ENCODE measurements around the gene BANF2. TPM values are rescaled to one million over a fixed set of nuclear protein-coding genes. Genes with fewer than 3 reads are reported as not detected.
A peak's percentile ranks its signal among the peaks of the same experiment; 100 is the strongest.
"Not testable (repeated sequence)": the region's sequence is repeated elsewhere in the genome, so short reads cannot be mapped to it uniquely, and the experiment has no call there.

The BANF2 gene
- total and polyA plus RNA-seq, 5 donors from 2014 or later: not detected

DNA sequence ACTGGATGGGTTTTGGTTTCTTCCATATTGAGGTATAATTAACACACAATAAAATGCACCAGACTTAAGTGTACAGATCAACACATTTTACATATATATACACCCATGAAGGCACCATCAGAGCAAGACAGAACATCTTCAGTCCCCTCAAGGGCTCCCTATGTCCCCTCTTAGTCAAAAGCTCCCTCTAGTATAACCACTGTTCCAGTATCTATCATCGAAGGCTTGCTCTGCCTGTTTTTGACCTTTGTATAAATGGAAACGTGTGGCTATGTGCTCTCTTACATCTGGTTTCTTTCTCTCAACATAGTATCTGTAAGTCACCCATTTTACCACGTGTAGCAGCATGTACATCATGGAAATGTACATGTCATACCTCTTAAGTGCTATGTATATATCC lies 66.5 kb downstream of the BANF2 start:
- Mint-ChIP-seq H3K4me3 (no peak overlapping the region), H3K27ac (no peak overlapping the region), H3K9me3 (peaks cover 0 to under 1% (median 0%) of the 10 kb centered on the region in 7 donors), H3K36me3 (no peaks in the 10 kb centered on the region), H3K4me1 (no peaks in the 10 kb centered on the region), H3K27me3 (peaks cover 6% of the 10 kb centered on the region)
- no peak overlapping the region for H3K4me3 ChIP-seq (ENCODE audit: low read depth, low read length)
- H3K27ac ChIP-seq (ENCODE audit: insufficient read depth, low read length, poor library complexity, severe bottlenecking): no peak overlapping the region
- H3K36me3 ChIP-seq (ENCODE audit: control insufficient read depth, insufficient read depth, low read length): no peaks in the 10 kb centered on the region
- no peaks in the 10 kb centered on the region for H3K9me3 ChIP-seq (ENCODE audit: control insufficient read depth in 2 of 2, low read length in 2 of 2)
- H3K27me3 ChIP-seq (ENCODE audit: control insufficient read depth, insufficient read depth, low read length): no peaks in the 10 kb centered on the region
- ATAC-seq (ENCODE audit: low read depth in 2 of 2) (no peak), DNase-seq (no peak)
- no peaks in the 10 kb centered on the region for H3K4me1 ChIP-seq (ENCODE audit: control insufficient read depth, insufficient read depth, low read length, poor library complexity, severe bottlenecking)

DNA sequence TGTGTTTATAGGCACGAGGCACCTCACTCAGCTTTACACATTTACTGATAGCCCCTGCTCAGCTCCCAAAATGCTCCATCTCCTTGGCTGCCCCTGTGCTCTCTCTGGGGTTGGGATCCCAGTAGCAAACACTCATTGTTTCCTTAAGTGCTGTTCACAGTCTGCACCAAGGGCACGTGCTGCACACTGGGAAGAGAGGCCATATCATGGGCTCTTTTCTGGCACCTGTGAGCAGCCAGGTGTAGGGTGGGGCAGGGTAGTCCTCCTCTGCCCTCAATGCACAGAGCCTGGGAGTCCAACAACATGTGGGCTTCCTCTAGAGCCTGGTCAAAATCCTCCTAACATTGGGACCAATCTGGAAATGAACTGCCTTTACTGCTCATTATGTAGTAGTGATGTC lies 67.9 kb downstream of the BANF2 start:
- DNase-seq (no peak), ATAC-seq (ENCODE audit: low read depth in 2 of 2) (no peak)
- Mint-ChIP-seq H3K9me3 (peaks cover 0 to 1% (median 0%) of the 10 kb centered on the region in 7 donors), H3K4me3 (no peak overlapping the region), H3K4me1 (no peaks in the 10 kb centered on the region), H3K27ac (no peak overlapping the region), H3K36me3 (no peaks in the 10 kb centered on the region), H3K27me3 (peaks cover 6% of the 10 kb centered on the region)
- H3K9me3 ChIP-seq (ENCODE audit: control insufficient read depth in 2 of 2, low read length in 2 of 2): no peaks in the 10 kb centered on the region
- H3K27me3 ChIP-seq (ENCODE audit: control insufficient read depth, insufficient read depth, low read length): no peaks in the 10 kb centered on the region
- no peaks in the 10 kb centered on the region for H3K36me3 ChIP-seq (ENCODE audit: control insufficient read depth, insufficient read depth, low read length)
- no peaks in the 10 kb centered on the region for H3K4me1 ChIP-seq (ENCODE audit: control insufficient read depth, insufficient read depth, low read length, poor library complexity, severe bottlenecking)
- H3K4me3 ChIP-seq (ENCODE audit: low read depth, low read length): no peak overlapping the region
- H3K27ac ChIP-seq (ENCODE audit: insufficient read depth, low read length, poor library complexity, severe bottlenecking): no peak overlapping the region

GRCh38 chr20:17768271-17768670 lies 68.5 kb downstream of the BANF2 start:
- no peaks in the 10 kb centered on the region for H3K4me1 ChIP-seq (ENCODE audit: control insufficient read depth, insufficient read depth, low read length, poor library complexity, severe bottlenecking)
- Mint-ChIP-seq H3K36me3 (no peaks in the 10 kb centered on the region), H3K27ac (no peak overlapping the region), H3K9me3 (peaks cover 0 to 1% (median 0%) of the 10 kb centered on the region in 7 donors), H3K27me3 (peaks cover 6% of the 10 kb centered on the region), H3K4me3 (no peak overlapping the region), H3K4me1 (no peaks in the 10 kb centered on the region)
- no peaks in the 10 kb centered on the region for H3K9me3 ChIP-seq (ENCODE audit: control insufficient read depth in 2 of 2, low read length in 2 of 2)
- no peak overlapping the region for H3K4me3 ChIP-seq (ENCODE audit: low read depth, low read length)
- ATAC-seq (ENCODE audit: low read depth in 2 of 2): no peak
- no peaks in the 10 kb centered on the region for H3K36me3 ChIP-seq (ENCODE audit: control insufficient read depth, insufficient read depth, low read length)
- no peaks in the 10 kb centered on the region for H3K27me3 ChIP-seq (ENCODE audit: control insufficient read depth, insufficient read depth, low read length)
- no peak for DNase-seq
- H3K27ac ChIP-seq (ENCODE audit: insufficient read depth, low read length, poor library complexity, severe bottlenecking): no peak overlapping the region

DNA sequence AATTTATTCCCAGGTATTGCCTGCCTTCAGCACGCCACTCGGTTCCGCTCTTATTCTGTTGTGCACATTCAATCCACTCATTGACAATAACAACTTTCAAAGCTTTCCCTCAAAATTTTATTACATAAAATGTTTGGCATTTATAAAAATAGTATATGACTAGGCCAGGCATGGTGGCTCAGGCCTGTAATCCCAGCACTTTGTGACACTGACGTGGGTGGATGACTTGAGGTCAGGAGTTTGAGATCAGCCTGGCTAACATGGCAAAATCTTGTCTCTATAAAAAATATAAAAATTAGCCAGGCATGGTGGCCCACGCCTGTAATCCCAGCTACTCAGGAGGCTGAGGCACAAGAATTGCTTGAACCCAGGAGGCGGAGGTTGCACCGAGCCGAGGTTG lies 70.0 kb downstream of the BANF2 start:
- not testable (repeated sequence) for H3K4me3 Mint-ChIP-seq; H3K4me1 ChIP-seq (ENCODE audit: control insufficient read depth, insufficient read depth, low read length, poor library complexity, severe bottlenecking); ATAC-seq (ENCODE audit: low read depth in 2 of 2)

DNA sequence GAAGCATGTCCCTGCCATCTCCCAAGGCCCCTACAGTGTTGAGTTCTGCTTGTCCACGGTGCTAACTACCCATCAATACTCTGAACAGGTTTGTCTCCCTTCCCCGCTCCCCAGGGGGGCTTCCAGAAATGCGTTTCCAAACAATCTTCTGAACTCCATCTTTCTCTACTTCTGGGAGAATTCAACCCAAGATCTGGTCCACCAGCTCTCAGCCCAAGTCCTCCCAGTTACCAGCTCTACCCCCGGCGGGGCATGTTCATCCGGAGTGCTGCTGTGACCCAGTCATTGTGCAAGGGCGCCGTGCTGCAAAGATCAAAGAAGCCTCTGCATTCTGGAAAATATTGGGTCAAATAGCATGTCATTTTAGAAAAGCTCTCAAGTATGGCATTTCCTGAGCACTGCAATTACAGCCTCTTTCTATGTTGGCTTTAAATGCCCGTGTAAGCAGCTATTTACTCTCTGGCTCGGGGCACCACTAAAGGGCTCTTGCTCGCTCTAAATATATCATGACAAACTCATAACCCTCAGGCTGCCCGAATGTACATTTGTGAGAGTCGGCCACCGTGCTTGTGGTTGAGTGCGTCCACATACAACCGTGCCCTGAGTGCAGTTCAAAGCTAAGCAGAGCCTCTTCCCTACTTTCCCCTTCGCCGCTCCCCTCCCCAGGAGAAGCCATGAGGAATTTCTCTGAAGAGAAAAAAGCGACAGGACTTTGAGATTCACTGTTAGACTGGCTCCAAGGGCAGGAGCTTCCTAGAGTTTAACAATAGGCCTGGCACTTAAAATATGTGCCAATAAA lies 71.6 kb downstream of the BANF2 start:
- peaks cover 4% of the 10 kb centered on the region for H3K27me3 Mint-ChIP-seq
- H3K4me1 ChIP-seq (ENCODE audit: control insufficient read depth, insufficient read depth, low read length, poor library complexity, severe bottlenecking): no peaks in the 10 kb centered on the region
- peaks cover 0 to 3% (median 0%) of the 10 kb centered on the region in 7 donors for H3K9me3 Mint-ChIP-seq
- no peak for DNase-seq
- H3K27ac Mint-ChIP-seq: no peak overlapping the region
- no peaks in the 10 kb centered on the region for H3K4me1 Mint-ChIP-seq
- no peaks in the 10 kb centered on the region for H3K27me3 ChIP-seq (ENCODE audit: control insufficient read depth, insufficient read depth, low read length)
- ATAC-seq (ENCODE audit: low read depth in 2 of 2): no peak
- no peak overlapping the region for H3K4me3 Mint-ChIP-seq
- H3K36me3 ChIP-seq (ENCODE audit: control insufficient read depth, insufficient read depth, low read length): no peaks in the 10 kb centered on the region
- no peak overlapping the region for H3K27ac ChIP-seq (ENCODE audit: insufficient read depth, low read length, poor library complexity, severe bottlenecking)
- no peak overlapping the region for H3K4me3 ChIP-seq (ENCODE audit: low read depth, low read length)
- no peaks in the 10 kb centered on the region for H3K36me3 Mint-ChIP-seq
- H3K9me3 ChIP-seq (ENCODE audit: control insufficient read depth in 2 of 2, low read length in 2 of 2): no peaks in the 10 kb centered on the region

More for the DNA sequence above, 70.0 kb downstream of the BANF2 start:
- H3K36me3 Mint-ChIP-seq; H3K9me3 Mint-ChIP-seq; H3K27ac Mint-ChIP-seq; DNase-seq; H3K4me3 ChIP-seq (ENCODE audit: low read depth, low read length); H3K27ac ChIP-seq (ENCODE audit: insufficient read depth, low read length, poor library complexity, severe bottlenecking); H3K9me3 ChIP-seq (ENCODE audit: control insufficient read depth in 2 of 2, low read length in 2 of 2); H3K4me1 Mint-ChIP-seq; H3K36me3 ChIP-seq (ENCODE audit: control insufficient read depth, insufficient read depth, low read length); H3K27me3 ChIP-seq (ENCODE audit: control insufficient read depth, insufficient read depth, low read length): not testable (repeated sequence)
- peaks cover 10% of the 10 kb centered on the region for H3K27me3 Mint-ChIP-seq

DNA sequence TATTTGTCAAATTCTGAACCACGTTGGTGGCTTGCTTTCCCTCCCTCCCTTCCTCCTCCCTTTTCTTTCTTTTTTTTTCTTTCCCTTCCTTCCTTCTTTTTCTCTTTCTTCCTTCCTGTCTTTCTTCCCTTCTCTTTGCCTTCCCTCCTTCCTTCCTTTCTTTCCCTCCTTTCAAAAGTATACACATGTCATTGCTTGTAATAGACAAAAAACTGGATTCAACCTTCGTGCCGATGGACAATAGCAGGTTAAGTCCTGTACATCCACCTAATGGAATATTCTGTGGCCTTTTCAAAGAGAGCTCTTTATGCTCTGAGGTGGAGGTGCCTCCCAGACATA lies 72.2 kb downstream of the BANF2 start:
- H3K27me3 ChIP-seq (ENCODE audit: control insufficient read depth, insufficient read depth, low read length): no peaks in the 10 kb centered on the region
- Mint-ChIP-seq H3K4me3 (no peak overlapping the region), H3K4me1 (no peaks in the 10 kb centered on the region), H3K36me3 (no peaks in the 10 kb centered on the region), H3K27me3 (peaks cover 4% of the 10 kb centered on the region), H3K9me3 (peaks cover 0 to 3% (median 0%) of the 10 kb centered on the region in 7 donors), H3K27ac (no peak overlapping the region)
- H3K9me3 ChIP-seq (ENCODE audit: control insufficient read depth in 2 of 2, low read length in 2 of 2): no peaks in the 10 kb centered on the region
- no peak for DNase-seq
- no peaks in the 10 kb centered on the region for H3K4me1 ChIP-seq (ENCODE audit: control insufficient read depth, insufficient read depth, low read length, poor library complexity, severe bottlenecking)
- ATAC-seq (ENCODE audit: low read depth in 2 of 2): no peak
- H3K27ac ChIP-seq (ENCODE audit: insufficient read depth, low read length, poor library complexity, severe bottlenecking): no peak overlapping the region
- H3K36me3 ChIP-seq (ENCODE audit: control insufficient read depth, insufficient read depth, low read length): no peaks in the 10 kb centered on the region
- H3K4me3 ChIP-seq (ENCODE audit: low read depth, low read length): no peak overlapping the region

DNA sequence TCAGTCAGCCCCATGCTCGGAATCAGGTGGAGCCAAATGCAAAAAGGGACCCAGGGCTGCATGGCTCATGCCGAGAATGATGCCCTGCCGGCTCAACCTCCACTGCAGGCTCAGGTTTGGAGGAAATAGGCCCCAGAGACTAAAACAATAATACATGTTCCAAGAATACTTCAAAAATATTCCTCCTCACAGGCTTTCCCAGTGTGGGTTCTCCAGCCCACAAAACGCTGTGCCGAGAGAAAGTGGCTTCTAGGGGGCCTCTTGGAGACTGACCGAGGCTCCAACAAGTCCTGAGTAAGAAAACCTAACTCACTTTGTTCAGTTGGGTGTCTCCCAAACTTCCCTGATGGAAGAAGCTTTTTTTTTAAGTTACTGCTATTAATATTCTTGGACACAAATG lies 73.9 kb downstream of the BANF2 start:
- Histone ChIP-seq H3K27me3 (ENCODE audit: control insufficient read depth, insufficient read depth, low read length) (no peaks in the 10 kb centered on the region), H3K4me1 (ENCODE audit: control insufficient read depth, insufficient read depth, low read length, poor library complexity, severe bottlenecking) (no peaks in the 10 kb centered on the region), H3K27ac (ENCODE audit: insufficient read depth, low read length, poor library complexity, severe bottlenecking) (no peak overlapping the region), H3K4me3 (ENCODE audit: low read depth, low read length) (no peak overlapping the region), H3K36me3 (ENCODE audit: control insufficient read depth, insufficient read depth, low read length) (no peaks in the 10 kb centered on the region), H3K9me3 (ENCODE audit: control insufficient read depth in 2 of 2, low read length in 2 of 2) (no peaks in the 10 kb centered on the region)
- ATAC-seq (ENCODE audit: low read depth in 2 of 2): no peak
- no peak for DNase-seq
- H3K27me3 Mint-ChIP-seq: peaks cover 4% of the 10 kb centered on the region
- no peaks in the 10 kb centered on the region for H3K4me1 Mint-ChIP-seq
- no peaks in the 10 kb centered on the region for H3K36me3 Mint-ChIP-seq
- no peak overlapping the region for H3K4me3 Mint-ChIP-seq
- peaks cover 0 to 4% (median 2%) of the 10 kb centered on the region in 7 donors for H3K9me3 Mint-ChIP-seq
- H3K27ac Mint-ChIP-seq: no peak overlapping the region

GRCh38 chr20:17775600-17775999 lies 75.8 kb downstream of the BANF2 start:
- Mint-ChIP-seq H3K27ac (peak overlapping the region in 1 of 3 donors; percentile 46), H3K9me3 (peaks cover 0 to 11% (median 2%) of the 10 kb centered on the region in 7 donors), H3K27me3 (peaks cover 4% of the 10 kb centered on the region), H3K36me3 (no peaks in the 10 kb centered on the region), H3K4me1 (no peaks in the 10 kb centered on the region), H3K4me3 (no peak overlapping the region)
- Histone ChIP-seq H3K4me1 (ENCODE audit: control insufficient read depth, insufficient read depth, low read length, poor library complexity, severe bottlenecking) (no peaks in the 10 kb centered on the region), H3K4me3 (ENCODE audit: low read depth, low read length) (no peak overlapping the region), H3K36me3 (ENCODE audit: control insufficient read depth, insufficient read depth, low read length) (no peaks in the 10 kb centered on the region), H3K27me3 (ENCODE audit: control insufficient read depth, insufficient read depth, low read length) (no peaks in the 10 kb centered on the region), H3K9me3 (ENCODE audit: control insufficient read depth in 2 of 2, low read length in 2 of 2) (no peaks in the 10 kb centered on the region), H3K27ac (ENCODE audit: insufficient read depth, low read length, poor library complexity, severe bottlenecking) (no peak overlapping the region)
- DNase-seq (no peak), ATAC-seq (ENCODE audit: low read depth in 2 of 2) (no peak)

Data from CD4-positive, CD25-positive, alpha-beta regulatory T cell (primary cell).